ENCODE results near the gene TRMT2B.
"Not testable (repeated sequence)": the region's sequence is repeated elsewhere in the genome, so short reads cannot be mapped to it uniquely, and the experiment has no call there.

The TRMT2B gene

DNA sequence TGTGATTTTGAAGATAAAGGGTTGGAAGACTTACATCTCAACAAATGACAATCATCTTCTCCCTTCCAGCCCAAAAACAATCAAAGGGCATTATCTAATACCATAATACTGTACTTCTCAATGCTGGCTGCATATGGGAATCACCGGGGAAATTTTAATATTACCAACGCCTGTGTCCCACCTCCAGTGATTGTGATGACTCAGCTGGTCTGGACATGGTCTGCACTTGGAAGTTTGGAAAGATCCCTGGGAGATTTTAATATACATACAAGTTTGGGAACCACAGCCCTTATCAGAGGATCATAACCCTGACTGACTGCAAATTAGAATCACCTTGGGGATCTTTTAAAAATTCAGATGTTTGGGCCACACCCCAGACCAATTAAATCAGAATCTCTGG lies 52.5 kb downstream of the TRMT2B start:
- DNase-seq (ENCODE audit: low read depth), result no peak

DNA sequence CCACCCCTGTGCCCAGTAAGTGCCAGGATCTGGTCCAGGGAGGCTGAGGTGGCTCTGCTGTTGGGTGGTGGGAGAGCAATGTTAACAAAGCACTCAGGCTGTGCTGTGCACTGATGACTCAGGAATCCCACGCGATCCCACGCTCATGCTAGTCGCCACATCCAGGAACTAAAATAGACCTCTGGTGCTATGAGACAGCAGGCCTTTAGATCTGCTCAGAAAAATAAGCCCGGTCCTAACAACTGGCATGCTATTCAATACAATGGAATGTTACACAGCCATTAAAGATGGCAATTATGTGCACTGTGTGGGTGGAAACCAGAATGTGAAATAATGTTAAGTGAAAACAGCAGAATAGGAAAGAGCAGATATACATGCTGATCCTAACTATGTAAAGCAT lies 56.4 kb downstream of the TRMT2B start:
- no peak for DNase-seq (ENCODE audit: low read depth)

DNA sequence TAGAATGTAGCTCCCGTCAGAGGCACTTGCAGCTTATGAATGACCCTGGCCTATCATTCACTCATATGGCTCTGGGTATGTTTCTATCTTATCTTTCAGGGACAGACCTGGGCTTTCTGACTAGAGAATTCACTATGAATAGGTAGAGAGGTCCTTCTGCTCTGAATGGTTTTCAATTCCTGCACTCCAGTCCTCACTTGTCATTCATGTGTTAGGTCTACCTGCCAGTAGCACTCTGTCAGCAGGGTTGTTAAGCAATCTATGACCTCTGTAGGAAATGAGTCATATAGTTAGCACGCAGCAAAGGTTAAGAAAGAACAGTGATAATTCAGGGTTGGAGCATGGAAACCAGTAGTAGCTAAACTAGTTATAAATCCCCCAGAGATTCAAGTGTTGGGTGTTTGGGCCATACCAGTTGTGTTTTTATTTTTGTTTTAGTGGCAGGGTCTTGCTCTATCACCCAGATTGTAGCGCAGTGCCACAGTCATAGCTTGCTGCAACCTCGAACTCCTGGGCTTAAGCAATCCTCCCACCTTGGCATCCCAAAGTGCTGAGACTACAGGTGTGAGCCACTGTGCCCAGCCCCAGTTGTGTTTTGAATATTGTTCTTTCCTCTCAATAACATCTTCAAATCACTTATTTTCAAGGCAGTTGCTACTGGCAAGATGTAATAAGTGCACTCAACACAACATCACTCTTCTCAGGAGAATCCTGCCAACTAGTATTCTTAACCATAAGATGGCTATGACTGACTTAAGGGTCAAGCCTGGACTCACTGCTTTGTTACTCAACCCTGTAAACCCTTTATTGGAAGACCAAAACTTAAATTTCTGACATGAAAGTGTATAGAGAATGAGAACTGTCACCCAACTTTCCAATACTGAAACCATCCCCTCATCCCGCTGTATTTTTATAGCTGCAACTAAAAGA lies 57.3 kb downstream of the TRMT2B start:
- no peak for DNase-seq (ENCODE audit: low read depth)

DNA sequence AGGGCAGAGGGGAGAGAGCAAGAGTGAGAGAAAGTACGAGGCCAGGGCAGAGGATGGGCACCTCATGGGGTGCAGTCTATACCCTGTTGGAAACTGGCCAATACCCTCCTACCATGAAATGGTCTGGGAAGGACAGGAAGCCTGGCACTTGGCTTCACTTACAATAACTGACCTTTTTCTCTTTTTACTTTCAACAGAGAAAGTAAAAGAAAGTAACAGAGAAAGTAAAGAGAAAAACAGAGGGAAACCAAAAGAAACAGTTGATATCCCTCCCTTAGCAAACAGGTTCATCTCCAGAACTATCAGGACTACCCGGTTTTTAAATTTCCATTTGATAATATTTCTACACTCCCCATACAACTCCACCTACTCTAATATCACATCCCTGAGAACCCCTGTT lies 61.8 kb downstream of the TRMT2B start:
- no peak for DNase-seq (ENCODE audit: low read depth)

DNA sequence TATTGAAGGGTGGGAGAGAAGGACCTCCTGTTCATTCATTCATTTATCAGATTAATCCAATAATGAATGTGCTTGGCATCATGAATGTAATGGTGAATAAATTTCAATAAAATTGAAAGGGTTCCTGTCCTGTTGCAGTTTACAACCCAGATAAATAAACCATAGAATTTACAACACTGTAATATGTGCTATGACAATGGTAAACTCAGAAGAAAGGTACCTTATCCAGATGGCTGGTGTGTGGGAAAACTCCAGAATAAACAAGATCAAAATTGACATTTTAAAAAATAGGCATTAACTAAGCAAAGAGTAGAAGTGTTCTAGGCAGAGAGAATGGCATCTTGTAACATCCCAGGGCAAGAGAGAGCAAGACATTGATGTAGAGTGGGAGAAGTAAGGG lies 67.1 kb downstream of the TRMT2B start:
- DNase-seq (ENCODE audit: low read depth), result no peak

DNA sequence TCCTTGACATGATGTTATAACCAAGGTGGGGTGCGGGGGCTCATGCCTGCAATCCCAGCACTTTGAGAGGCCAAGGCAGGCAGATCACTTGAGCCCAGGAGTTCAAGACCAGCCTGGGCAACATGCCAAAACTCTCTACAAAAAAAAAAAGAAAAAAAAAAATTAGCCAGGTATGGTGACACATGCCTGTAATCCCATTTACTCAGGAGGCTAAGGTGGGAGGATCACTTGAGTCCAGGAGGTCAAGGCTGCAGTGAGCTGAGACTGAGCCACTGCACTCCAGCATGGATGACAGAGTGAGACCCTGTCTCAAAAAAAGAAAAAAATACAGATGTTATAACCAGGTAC lies 70.4 kb downstream of the TRMT2B start:
- DNase-seq (ENCODE audit: low read depth), result not testable (repeated sequence)

DNA sequence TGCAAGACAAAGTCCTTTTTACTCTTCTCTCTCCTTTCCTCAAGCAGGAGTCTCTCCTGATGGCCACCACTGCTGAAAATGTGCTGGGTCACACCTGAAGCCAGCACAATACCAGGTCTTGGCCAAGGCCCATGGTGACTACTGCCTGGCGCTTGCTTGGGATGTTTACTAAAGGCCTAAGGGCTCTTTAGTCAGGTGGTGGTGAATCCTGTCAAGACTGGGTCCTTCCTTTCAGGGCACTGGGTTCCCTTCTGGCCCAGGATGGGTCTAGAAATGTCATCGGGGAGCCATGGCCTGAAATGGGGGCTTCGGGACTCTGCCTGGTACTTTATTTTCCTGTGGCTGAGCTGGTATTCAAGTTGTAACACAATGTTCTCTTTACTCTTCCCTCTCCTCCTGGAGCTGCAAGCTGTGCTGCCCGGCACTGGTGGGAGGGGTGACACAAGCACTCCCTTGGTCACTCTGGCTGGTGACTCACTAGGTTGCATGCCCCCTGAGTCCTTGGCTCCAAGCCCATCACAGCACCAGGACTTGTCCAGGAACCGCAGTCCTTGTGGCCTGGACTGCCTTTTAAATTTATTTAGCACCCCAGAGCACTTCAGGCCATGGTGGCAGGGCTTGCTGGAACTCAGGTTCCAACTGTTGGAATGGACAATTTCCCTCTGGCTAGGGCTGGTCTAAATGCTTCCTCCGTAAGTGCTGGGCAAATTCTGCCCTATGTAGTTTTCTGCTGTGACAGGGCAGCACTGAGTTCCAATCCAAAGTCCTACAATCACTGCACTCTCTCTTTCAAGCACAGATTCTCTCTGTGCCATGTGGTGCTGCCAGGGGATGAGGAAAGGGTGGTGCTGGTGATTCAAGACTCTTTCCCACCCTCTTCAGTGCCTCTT lies 71.1 kb downstream of the TRMT2B start:
- no peak for DNase-seq (ENCODE audit: low read depth)

DNA sequence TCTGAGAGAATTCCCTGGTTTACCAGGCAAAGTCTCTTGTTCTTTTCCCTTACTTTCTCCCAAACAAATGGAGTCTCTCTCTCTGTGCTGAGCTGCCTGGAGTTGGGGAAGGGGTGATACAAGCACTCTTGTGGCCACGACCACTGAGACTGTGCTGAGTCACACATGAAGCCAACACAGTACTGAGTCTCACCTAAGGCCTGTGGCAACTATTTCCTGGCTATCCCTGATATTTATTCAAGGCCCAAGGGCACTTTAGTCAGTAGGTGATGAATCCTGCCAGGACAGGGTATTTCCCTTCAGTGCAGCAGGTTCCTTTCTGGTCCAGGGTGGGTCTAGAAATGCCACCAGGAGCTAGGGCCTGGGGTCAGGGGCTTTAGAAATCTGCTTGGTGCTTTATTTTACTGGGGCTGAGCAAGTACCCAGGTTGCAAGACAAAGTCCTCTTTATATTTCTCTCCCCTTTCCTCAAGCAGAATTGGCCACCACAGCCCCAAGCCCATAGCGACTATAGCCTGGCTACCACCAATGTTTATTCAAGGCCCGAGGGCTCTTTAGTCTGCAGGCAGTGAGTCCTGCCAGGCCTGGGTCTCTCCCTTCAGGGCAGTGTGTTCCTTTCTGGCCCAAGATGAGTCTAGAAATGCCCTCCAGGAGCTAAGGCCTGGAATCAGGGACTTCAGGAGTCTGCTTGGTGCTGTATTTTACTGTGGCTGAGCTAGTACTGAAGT lies 71.9 kb downstream of the TRMT2B start:
- DNase-seq (ENCODE audit: low read depth), result no peak

DNA sequence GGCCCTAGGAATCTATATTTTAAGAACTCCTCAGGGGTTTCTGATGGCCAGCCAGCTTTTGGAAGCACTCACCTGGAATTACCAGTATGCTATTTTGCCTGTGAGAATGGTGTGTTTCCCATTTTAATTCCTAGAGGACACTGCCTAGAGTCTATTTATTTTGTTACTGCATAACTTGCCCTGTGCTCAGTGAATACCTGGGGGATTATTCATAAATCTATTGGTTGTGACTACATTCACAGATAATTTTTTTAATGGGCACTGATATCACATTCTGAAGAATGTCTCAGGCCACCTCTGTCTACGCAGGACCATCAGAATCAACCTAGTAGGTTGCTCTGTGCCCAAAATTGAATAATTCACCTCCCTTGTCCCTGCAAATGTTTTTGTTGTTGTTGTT lies 75.7 kb downstream of the TRMT2B start:
- DNase-seq (ENCODE audit: low read depth), result no peak

DNA sequence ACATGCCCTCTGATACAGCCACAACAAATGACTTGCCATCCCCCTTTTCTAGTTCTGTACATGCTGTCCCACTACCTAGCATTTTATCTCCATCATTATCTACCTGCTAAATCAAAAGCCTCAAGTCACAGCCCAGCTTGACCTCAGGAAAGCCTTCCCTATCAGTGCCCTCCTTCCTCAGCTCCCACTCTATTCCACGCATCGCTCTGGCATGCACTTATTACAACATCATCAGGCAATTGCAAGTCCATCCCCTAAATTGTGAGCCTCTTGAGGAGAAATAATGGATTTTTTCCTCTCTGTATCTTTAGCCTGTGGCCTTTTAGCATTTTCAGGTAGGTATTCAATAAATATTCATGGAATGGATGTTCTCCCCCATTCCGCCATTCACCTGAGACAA lies 76.7 kb downstream of the TRMT2B start:
- DNase-seq (ENCODE audit: low read depth), result no peak

DNA sequence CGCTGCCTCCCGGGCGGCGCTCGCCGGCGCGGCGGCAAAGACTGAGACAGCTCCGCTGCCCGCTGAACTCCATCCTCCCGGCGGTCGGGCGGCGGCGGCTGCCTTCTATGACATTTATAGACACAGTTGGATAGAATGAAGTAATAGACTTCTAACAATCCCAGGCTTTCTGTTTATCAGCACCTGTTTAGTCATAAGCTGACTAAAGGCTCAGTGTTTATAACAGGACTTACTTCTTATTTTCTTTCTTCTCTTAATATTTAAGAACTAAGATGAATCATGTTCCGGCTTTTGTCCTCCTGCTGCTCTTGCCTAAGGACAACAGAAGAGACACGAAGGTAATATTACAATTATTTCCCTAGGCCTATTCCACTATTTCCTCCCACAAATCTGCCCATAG lies 78.5 kb downstream of the TRMT2B start:
- DNase-seq (ENCODE audit: low read depth), result no peak

DNA sequence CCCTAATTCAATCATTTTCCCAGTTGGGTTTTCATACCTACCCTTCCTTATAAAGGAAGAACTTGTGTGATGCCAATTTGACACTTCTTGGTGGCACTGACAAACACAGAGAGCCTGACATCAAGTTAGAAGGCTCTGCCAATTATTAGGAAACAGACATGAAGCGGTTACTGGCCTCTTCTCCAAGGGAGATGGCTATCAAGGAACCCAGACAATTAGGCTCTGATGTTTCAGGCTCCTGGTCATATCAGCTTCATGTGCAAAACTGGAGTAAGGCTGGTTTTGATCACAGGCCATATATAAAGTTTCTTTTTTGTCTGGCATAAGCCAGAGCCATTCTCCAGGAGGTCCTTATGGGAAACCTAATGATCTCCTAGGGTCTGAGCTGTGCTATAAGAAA lies 82.0 kb downstream of the TRMT2B start:
- no peak for DNase-seq (ENCODE audit: low read depth)

DNA sequence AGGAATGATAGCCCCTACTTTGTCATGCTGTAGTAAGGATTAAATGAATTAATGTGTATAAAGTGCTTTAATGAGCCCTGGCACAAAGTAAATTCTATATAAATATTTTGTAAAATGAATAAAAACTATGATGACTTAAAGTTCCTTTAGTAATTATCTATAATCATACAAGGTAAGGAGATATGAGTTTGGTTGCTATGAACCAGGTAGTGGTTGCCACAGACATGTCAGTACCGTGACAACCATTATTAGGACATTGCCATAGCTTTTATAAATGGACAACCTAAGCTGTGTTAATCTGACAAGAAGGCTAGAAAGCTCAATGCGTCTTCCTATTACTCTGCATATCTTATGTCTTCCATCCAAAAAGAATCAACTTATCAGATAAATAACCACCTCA lies 82.5 kb downstream of the TRMT2B start, which contains the start of gene ARL13A:
Gene ARL13A, plus strand, starts transcription at position 301 of the 400 bp plus-strand sequence. CDS start 3,982 bp downstream, outside the sequence.
- no peak for DNase-seq (ENCODE audit: low read depth)

DNA sequence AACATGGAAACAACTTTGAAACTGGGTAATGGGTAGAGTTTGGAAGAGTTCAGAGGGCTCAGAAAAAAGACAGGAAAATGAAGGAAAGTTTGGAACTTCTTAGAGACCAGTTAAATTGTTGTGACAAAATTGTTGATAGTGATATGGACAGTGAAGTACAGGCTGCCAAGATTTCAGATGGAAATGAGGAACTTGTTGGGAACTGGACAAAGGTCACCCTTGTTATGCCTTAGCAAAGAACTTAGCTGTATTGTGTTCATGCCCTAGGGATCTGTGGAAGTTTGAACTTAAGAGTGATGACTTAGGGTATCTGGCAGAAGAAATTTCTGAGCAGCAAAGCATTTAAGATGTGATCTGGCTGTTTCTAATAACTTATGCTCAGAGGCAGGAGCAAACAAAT lies 87.5 kb downstream of the TRMT2B start:
- DNase-seq (ENCODE audit: low read depth), result no peak

DNA sequence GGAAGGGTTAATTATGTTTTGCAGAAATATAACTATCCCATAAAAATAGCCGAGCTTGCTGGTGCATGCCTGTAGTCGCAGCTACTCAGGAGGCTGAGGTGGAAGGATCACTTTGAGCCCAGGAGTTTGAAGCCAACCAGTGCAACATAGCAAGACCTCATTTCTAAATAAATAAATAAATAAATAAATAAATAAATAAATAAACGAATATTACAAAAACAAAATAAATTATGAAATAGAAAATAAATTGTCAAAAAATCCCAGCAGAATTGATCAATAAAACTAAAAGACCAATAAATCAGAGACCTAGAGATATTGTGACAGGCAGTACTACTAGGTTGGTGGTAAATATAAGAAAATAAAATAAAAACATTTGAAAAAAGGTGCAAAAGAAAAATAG lies 89.1 kb downstream of the TRMT2B start:
- DNase-seq (ENCODE audit: low read depth), result no peak

Data from T-helper 22 cell (primary cell).